Measurements from ENCODE around the gene TTLL9. TPM values are rescaled to one million over a fixed set of nuclear protein-coding genes. Genes with fewer than 3 reads are reported as not detected.
A peak's percentile ranks its signal among the peaks of the same experiment; 100 is the strongest.

The TTLL9 gene
- total RNA-seq, 2 donors from 2014 or later: not detected

GRCh38 chr20:31859266-31859997 lies 11.0 kb upstream of the TTLL9 start:
- Histone ChIP-seq H3K4me1 (ENCODE audit: control insufficient read depth in 1 of 2, low read depth in 2 of 2) (peaks cover 6 to 12% of the 10 kb centered on the region in 2 donors), H3K27me3 (replicated peaks; ENCODE audit: insufficient read depth) (no peaks in the 10 kb centered on the region), H3K36me3 (no peaks in the 10 kb centered on the region), H3K9me3 (no peaks in the 10 kb centered on the region), H3K4me3 (no peak overlapping the region), H3K27ac (no peak overlapping the region)
- TF ChIP-seq, protein P1, sequence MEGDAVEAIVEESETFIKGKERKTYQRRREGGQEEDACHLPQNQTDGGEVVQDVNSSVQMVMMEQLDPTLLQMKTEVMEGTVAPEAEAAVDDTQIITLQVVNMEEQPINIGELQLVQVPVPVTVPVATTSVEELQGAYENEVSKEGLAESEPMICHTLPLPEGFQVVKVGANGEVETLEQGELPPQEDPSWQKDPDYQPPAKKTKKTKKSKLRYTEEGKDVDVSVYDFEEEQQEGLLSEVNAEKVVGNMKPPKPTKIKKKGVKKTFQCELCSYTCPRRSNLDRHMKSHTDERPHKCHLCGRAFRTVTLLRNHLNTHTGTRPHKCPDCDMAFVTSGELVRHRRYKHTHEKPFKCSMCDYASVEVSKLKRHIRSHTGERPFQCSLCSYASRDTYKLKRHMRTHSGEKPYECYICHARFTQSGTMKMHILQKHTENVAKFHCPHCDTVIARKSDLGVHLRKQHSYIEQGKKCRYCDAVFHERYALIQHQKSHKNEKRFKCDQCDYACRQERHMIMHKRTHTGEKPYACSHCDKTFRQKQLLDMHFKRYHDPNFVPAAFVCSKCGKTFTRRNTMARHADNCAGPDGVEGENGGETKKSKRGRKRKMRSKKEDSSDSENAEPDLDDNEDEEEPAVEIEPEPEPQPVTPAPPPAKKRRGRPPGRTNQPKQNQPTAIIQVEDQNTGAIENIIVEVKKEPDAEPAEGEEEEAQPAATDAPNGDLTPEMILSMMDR (IDR thresholded peaks at IDR 0.05): no peak
- ATAC-seq (ENCODE audit: insufficient number of reproducible peaks, low FRiP score, low read depth) (no peak), DNase-seq (ENCODE audit: low spot score) (no peak)

GRCh38 chr20:31859998-31860380 lies 10.4 kb upstream of the TTLL9 start:
- DNase-seq (ENCODE audit: low spot score): no peak

GRCh38 chr20:31860390-31861134 lies 9.9 kb upstream of the TTLL9 start:
- no peaks in the 10 kb centered on the region for H3K9me3 ChIP-seq
- ATAC-seq (ENCODE audit: insufficient number of reproducible peaks, low FRiP score, low read depth): no peak
- no peak for DNase-seq (ENCODE audit: low spot score)
- no peaks in the 10 kb centered on the region for H3K36me3 ChIP-seq
- TF ChIP-seq, protein P1 (IDR thresholded peaks at IDR 0.05): no peak
- no peaks in the 10 kb centered on the region for H3K27me3 ChIP-seq (replicated peaks; ENCODE audit: insufficient read depth)
- peak overlapping the region; percentile 70 for H3K4me3 ChIP-seq
- H3K27ac ChIP-seq: no peak overlapping the region
- H3K4me1 ChIP-seq (ENCODE audit: control insufficient read depth in 1 of 2, low read depth in 2 of 2): peaks cover 6 to 12% of the 10 kb centered on the region in 2 donors

More at GRCh38 chr20:31859998-31860380, 10.4 kb upstream of the TTLL9 start:
- ATAC-seq (ENCODE audit: insufficient number of reproducible peaks, low FRiP score, low read depth): no peak
- H3K36me3 ChIP-seq: no peaks in the 10 kb centered on the region
- H3K27ac ChIP-seq: no peak overlapping the region
- no peaks in the 10 kb centered on the region for H3K27me3 ChIP-seq (replicated peaks; ENCODE audit: insufficient read depth)
- TF ChIP-seq, protein P1 (IDR thresholded peaks at IDR 0.05): no peak
- H3K4me3 ChIP-seq: no peak overlapping the region
- H3K9me3 ChIP-seq: no peaks in the 10 kb centered on the region
- H3K4me1 ChIP-seq (ENCODE audit: control insufficient read depth in 1 of 2, low read depth in 2 of 2): peaks cover 6 to 12% of the 10 kb centered on the region in 2 donors

DNA sequence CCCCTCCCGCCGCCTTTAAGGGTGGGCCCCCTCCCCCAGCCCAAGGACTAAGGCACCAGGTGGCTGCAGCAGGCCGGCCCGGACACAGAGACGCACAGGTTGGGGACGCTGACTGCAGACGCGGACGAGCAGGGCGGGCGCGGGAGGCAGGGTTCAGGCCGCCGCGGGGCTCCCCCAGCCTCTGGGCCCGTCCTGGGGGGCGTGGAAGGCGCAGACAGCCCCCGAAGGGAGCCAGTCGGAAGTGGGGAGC lies 9.4 kb upstream of the TTLL9 start:
- peaks cover 6 to 12% of the 10 kb centered on the region in 2 donors for H3K4me1 ChIP-seq (ENCODE audit: control insufficient read depth in 1 of 2, low read depth in 2 of 2)
- TF ChIP-seq, protein P1 (IDR thresholded peaks at IDR 0.05): no peak
- ATAC-seq (ENCODE audit: insufficient number of reproducible peaks, low FRiP score, low read depth): no peak
- no peaks in the 10 kb centered on the region for H3K9me3 ChIP-seq
- no peaks in the 10 kb centered on the region for H3K27me3 ChIP-seq (replicated peaks; ENCODE audit: insufficient read depth)
- DNase-seq (ENCODE audit: low spot score): no peak
- no peak overlapping the region for H3K27ac ChIP-seq
- peak overlapping the region; percentile 70 for H3K4me3 ChIP-seq
- no peaks in the 10 kb centered on the region for H3K36me3 ChIP-seq

GRCh38 chr20:31861385-31862156 lies 8.9 kb upstream of the TTLL9 start:
- Histone ChIP-seq H3K36me3 (no peaks in the 10 kb centered on the region), H3K4me3 (peak overlapping the region; percentile 70), H3K27ac (no peak overlapping the region), H3K9me3 (no peaks in the 10 kb centered on the region), H3K27me3 (replicated peaks; ENCODE audit: insufficient read depth) (no peaks in the 10 kb centered on the region), H3K4me1 (ENCODE audit: control insufficient read depth in 1 of 2, low read depth in 2 of 2) (peaks cover 6 to 12% of the 10 kb centered on the region in 2 donors)
- TF ChIP-seq, protein P1 (IDR thresholded peaks at IDR 0.05): no peak
- DNase-seq (ENCODE audit: low spot score) (no peak), ATAC-seq (ENCODE audit: insufficient number of reproducible peaks, low FRiP score, low read depth) (peak; percentile 51)

Data from thoracic aorta (tissue), 2 donors.